GM18517 (cell line): Measurements from ENCODE around the gene KRTAP23-1.

ENCODE experiments used
- ATAC-seq: cut with Tn5 transposase; IDR thresholded peaks from one replicate; pipeline ENCODE4 v1.9.1; 2021; ENCODE audit warnings: mild to moderate bottlenecking, moderate library complexity; ENCODE audit not compliant: unreplicated experiment

Gene KRTAP23-1

GRCh38 chr21:30348506-30348905 is at the start of gene KRTAP23-1:
Gene KRTAP23-1 (minus strand): TSS chr21:30348606. CDS start chr21:30348606, 0 bp downstream.
- no peak for ATAC-seq

GRCh38 chr21:30395731-30396130 is 47.3 kb upstream of the KRTAP23-1 start, which contains the start of gene KRTAP13-1:
Gene KRTAP13-1 (plus strand): TSS chr21:30396031. CDS start chr21:30396087, 56 bp downstream.
- no peak for ATAC-seq

- no peak for ATAC-seq
Measured at GRCh38 chr21:30391492-30392025, 43.2 kb upstream of the KRTAP23-1 start.

- ATAC-seq = no peak
Measured at GRCh38 chr21:30382201-30382600, 33.8 kb upstream of the KRTAP23-1 start.

- no peak for ATAC-seq
Measured at GRCh38 chr21:30372139-30372770, 23.8 kb upstream of the KRTAP23-1 start, which contains the start of gene KRTAP13-2. Gene KRTAP13-2 (minus strand): TSS chr21:30372271. CDS start chr21:30372213, 58 bp downstream.

- ATAC-seq = no peak
Measured at GRCh38 chr21:30355906-30356305, 7.5 kb upstream of the KRTAP23-1 start.

- ATAC-seq = no peak
Measured at GRCh38 chr21:30354308-30355005, 6.1 kb upstream of the KRTAP23-1 start.

GRCh38 chr21:30351534-30351933 is 3.1 kb upstream of the KRTAP23-1 start:
- no peak for ATAC-seq

GRCh38 chr21:30349572-30349971 is 1.2 kb upstream of the KRTAP23-1 start:
- ATAC-seq = no peak

GRCh38 chr21:30345014-30345413 is 3.4 kb downstream of the KRTAP23-1 start:
- ATAC-seq = no peak

- ATAC-seq = peak; percentile 56
Measured at GRCh38 chr21:30340714-30341573, 7.5 kb downstream of the KRTAP23-1 start.

- no peak for ATAC-seq
Measured at GRCh38 chr21:30338717-30339116, 9.7 kb downstream of the KRTAP23-1 start.

- no peak for ATAC-seq
Measured at GRCh38 chr21:30337772-30338171, 10.6 kb downstream of the KRTAP23-1 start.

GRCh38 chr21:30337276-30337744 is 11.1 kb downstream of the KRTAP23-1 start, which contains the start of gene KRTAP27-1:
Gene KRTAP27-1 (minus strand): TSS chr21:30337694. CDS start chr21:30337668, 26 bp downstream.
- ATAC-seq = no peak

- no peak for ATAC-seq
Measured at GRCh38 chr21:30336596-30336995, 11.8 kb downstream of the KRTAP23-1 start.

- ATAC-seq = no peak
Measured at GRCh38 chr21:30333736-30334135, 14.7 kb downstream of the KRTAP23-1 start.

GRCh38 chr21:30332681-30333080 is 15.7 kb downstream of the KRTAP23-1 start:
- no peak for ATAC-seq

- ATAC-seq = no peak
Measured at GRCh38 chr21:30329203-30329875, 19.1 kb downstream of the KRTAP23-1 start.

- ATAC-seq = no peak
Measured at GRCh38 chr21:30326390-30326789, 22.0 kb downstream of the KRTAP23-1 start.

GRCh38 chr21:30320215-30320614 is 28.2 kb downstream of the KRTAP23-1 start, which contains the start of gene KRTAP26-1:
Gene KRTAP26-1 (minus strand): TSS chr21:30320315. CDS start chr21:30320035, 280 bp downstream.
- ATAC-seq = no peak
